Activated CD8-positive, alpha-beta T cell treated with anti-CD3 and anti-CD28 coated beads for 36 hours (primary cell): ENCODE results near the gene CHSY3. TPM values are rescaled to one million over a fixed set of nuclear protein-coding genes. Genes with fewer than 3 reads are reported as not detected.

ENCODE experiments used
- ATAC-seq: fragments of 200-7000 bp; cut with Tn5 transposase; one replicate; pipeline ENCODE4 v1.10.0; 2021; ENCODE audit warnings: mild to moderate bottlenecking, moderate library complexity
- CTCF ChIA-PET: fragments of 350-600 bp; sonication (Branson Sonifier 250); formaldehyde crosslinking; loops from one replicate; lab custom pipeline; 2021; ENCODE audit warnings: antibody characterized with exemption; lab: Charles Lee
- POLR2A ChIA-PET: fragments of 350-600 bp; sonication (Branson Sonifier 250); formaldehyde crosslinking; loops from one replicate; lab custom pipeline; 2021; ENCODE audit warnings: antibody characterized with exemption; lab: Charles Lee
- DNase-seq: peaks from one replicate; pipeline ENCODE4 v3.0.0-alpha.2; 2020
- H3K27ac Mint-ChIP-seq: one replicate; pipeline ENCODE4 v1.8.0; 2021; ENCODE audit warnings: mild to moderate bottlenecking, mixed read lengths
- H3K27me3 Mint-ChIP-seq: one replicate; pipeline ENCODE4 v1.8.0; 2021; ENCODE audit warnings: mixed read lengths
- H3K36me3 Mint-ChIP-seq: one replicate; pipeline ENCODE4 v1.8.0; 2021; ENCODE audit warnings: low read depth, mixed read lengths
- H3K4me1 Mint-ChIP-seq: one replicate; pipeline ENCODE4 v1.8.0; 2021; ENCODE audit warnings: low read depth, mixed read lengths
- H3K4me3 Mint-ChIP-seq: one replicate; pipeline ENCODE4 v1.8.0; 2021; ENCODE audit warnings: mild to moderate bottlenecking, moderate library complexity, mixed read lengths
- H3K9me3 Mint-ChIP-seq: one replicate; pipeline ENCODE4 v1.8.0; 2021; ENCODE audit warnings: mixed read lengths
- CTCF ChIP-seq: fragments of 200-600 bp; IDR thresholded peaks from one replicate; pipeline ENCODE4 v1.8.0; 2022; ENCODE audit warnings: antibody characterized with exemption, mild to moderate bottlenecking
- intact Hi-C: fragments of 100-400 bp; cut with micrococcal nuclease; formaldehyde crosslinking; loops from one replicate; pipeline ENCODE4 v1.10.0; 2022
- total RNA-seq, 2 experiments: library from RNA; stranded (reverse); gene quantifications; one replicate each; pipeline ENCODE4 v1.2.3, GENCODE V29; 2021

Gene CHSY3
- total RNA-seq, 2 experiments from 2014 or later, result not detected

GRCh38 chr5:130052752-130053151, 148.5 kb downstream of the CHSY3 start:
- ATAC-seq, result no peak
- ChIA-PET CTCF (no interaction called here), POLR2A (no interaction called here)
- H3K36me3 Mint-ChIP-seq, result no peaks in the 10 kb centered on the region
- H3K4me3 Mint-ChIP-seq, result no peak overlapping the region
- intact Hi-C loops, result no loop called here
- DNase-seq, result no peak
- no peak overlapping the region for H3K27ac Mint-ChIP-seq
- TF ChIP-seq CTCF, result no peak
- no peaks in the 10 kb centered on the region for H3K27me3 Mint-ChIP-seq
- no peaks in the 10 kb centered on the region for H3K9me3 Mint-ChIP-seq
- H3K4me1 Mint-ChIP-seq, result no peaks in the 10 kb centered on the region

- intact Hi-C loops, result no loop called here
- Mint-ChIP-seq H3K36me3 (no peaks in the 10 kb centered on the region), H3K4me3 (no peak overlapping the region), H3K9me3 (no peaks in the 10 kb centered on the region), H3K27me3 (peaks cover 1% of the 10 kb centered on the region), H3K27ac (no peak overlapping the region), H3K4me1 (no peaks in the 10 kb centered on the region)
- POLR2A ChIA-PET, result no interaction called here
- CTCF ChIA-PET, result interaction anchor here (0.8 kb wide), 1 partner anchor 203 kb away, joined by 3 read pairs; no protein-coding TSS in a partner anchor
- DNase-seq (no peak), ATAC-seq (no peak)
- no peak for TF ChIP-seq CTCF
Measured at GRCh38 chr5:130055572-130055971, 151.3 kb downstream of the CHSY3 start.

- H3K27ac Mint-ChIP-seq, result no peak overlapping the region
- H3K27me3 Mint-ChIP-seq, result peaks cover 1% of the 10 kb centered on the region
- ATAC-seq (no peak), DNase-seq (no peak)
- no peak overlapping the region for H3K4me3 Mint-ChIP-seq
- H3K36me3 Mint-ChIP-seq, result no peaks in the 10 kb centered on the region
- ChIA-PET CTCF (no interaction called here), POLR2A (no interaction called here)
- TF ChIP-seq CTCF, result no peak
- H3K4me1 Mint-ChIP-seq, result no peaks in the 10 kb centered on the region
- H3K9me3 Mint-ChIP-seq, result no peaks in the 10 kb centered on the region
- intact Hi-C loops, result no loop called here
Measured at GRCh38 chr5:130061746-130062145, 157.5 kb downstream of the CHSY3 start.

GRCh38 chr5:130063603-130064002, 159.3 kb downstream of the CHSY3 start:
- ChIA-PET CTCF (no interaction called here), POLR2A (no interaction called here)
- no peak overlapping the region for H3K4me3 Mint-ChIP-seq
- H3K9me3 Mint-ChIP-seq, result no peaks in the 10 kb centered on the region
- peaks cover 1% of the 10 kb centered on the region for H3K27me3 Mint-ChIP-seq
- no peaks in the 10 kb centered on the region for H3K4me1 Mint-ChIP-seq
- no peak overlapping the region for H3K27ac Mint-ChIP-seq
- TF ChIP-seq CTCF, result no peak
- ATAC-seq (no peak), DNase-seq (no peak)
- no peaks in the 10 kb centered on the region for H3K36me3 Mint-ChIP-seq
- intact Hi-C loops, result no loop called here

- Mint-ChIP-seq H3K27me3 (no peaks in the 10 kb centered on the region), H3K36me3 (no peaks in the 10 kb centered on the region), H3K27ac (no peak overlapping the region), H3K9me3 (no peaks in the 10 kb centered on the region), H3K4me1 (no peaks in the 10 kb centered on the region), H3K4me3 (no peak overlapping the region)
- DNase-seq (no peak), ATAC-seq (no peak)
- intact Hi-C loops, result no loop called here
- CTCF ChIA-PET, result no interaction called here
- TF ChIP-seq CTCF, result no peak
- POLR2A ChIA-PET, result no interaction called here
Measured at GRCh38 chr5:130064484-130064883, 160.2 kb downstream of the CHSY3 start.
